GM12891 (cell line): Measurements from ENCODE around the gene PPIP5K2.

Experiments used
- PAX5 ChIP-seq: IDR thresholded peaks from 2 replicates; pipeline ENCODE4 v1.6.1; 2011; ENCODE audit warnings: low read length, moderate library complexity, mild to moderate bottlenecking; ENCODE audit not compliant: insufficient read depth, severe bottlenecking
- POLR2A ChIP-seq: IDR thresholded peaks from 2 replicates; pipeline ENCODE4 v1.6.1; 2011; ENCODE audit warnings: low read depth, low read length, control low read depth
- POLR2AphosphoS5 ChIP-seq: IDR thresholded peaks from 2 replicates; pipeline ENCODE4 v1.6.1; 2011; ENCODE audit warnings: low read depth, low read length, control low read depth
- SPI1 ChIP-seq: IDR thresholded peaks from 2 replicates; pipeline ENCODE4 v1.6.1; 2011; ENCODE audit warnings: low read depth, low read length, control low read depth
- TAF1 ChIP-seq: IDR thresholded peaks from 2 replicates; pipeline ENCODE4 v1.6.1; 2011; ENCODE audit warnings: low read depth, low read length, control low read depth

DNA sequence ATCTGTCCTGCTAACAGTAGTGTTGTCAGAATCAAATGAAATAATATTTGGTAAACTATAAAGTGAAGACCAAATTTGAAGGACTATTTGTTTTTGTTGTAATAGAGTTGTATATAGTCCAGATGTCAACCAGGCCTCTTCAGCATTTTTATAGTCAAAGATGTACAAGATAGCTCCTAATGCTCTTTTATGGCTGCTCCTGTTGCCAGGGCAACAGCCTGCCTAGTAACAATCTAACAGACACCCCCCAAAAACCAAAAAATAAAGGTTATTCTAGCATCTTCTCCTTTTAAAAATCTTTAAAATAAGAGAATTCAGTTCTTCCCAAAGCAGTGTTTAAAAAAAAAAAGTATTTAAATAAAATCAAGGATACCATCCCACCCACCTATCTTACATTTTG, 89.0 kb downstream of the PPIP5K2 start:
- no peak for TF ChIP-seq TAF1
- TF ChIP-seq POLR2A, result no peak
- TF ChIP-seq PAX5, result no peak
- no peak for TF ChIP-seq POLR2AphosphoS5
- TF ChIP-seq SPI1, result no peak
